Forelimb muscle (tissue), 1 donor: ENCODE results near the gene KCNAB1. TPM values are rescaled to one million over a fixed set of nuclear protein-coding genes. Genes with fewer than 3 reads are reported as not detected.
"Not testable (repeated sequence)": the region's sequence is repeated elsewhere in the genome, so short reads cannot be mapped to it uniquely, and the experiment has no call there.

Source experiments
- DNase-seq: peaks from one replicate; pipeline ENCODE4 v3.0.0-alpha.2; 2013; ENCODE audit warnings: low read depth
- polyA plus RNA-seq: library from polyadenylated mRNA; unstranded; fragments of 120-200 nt; gene quantifications from one replicate; pipeline ENCODE4 v1.2.1, GENCODE V29; 2013; ENCODE audit not compliant: insufficient read length

KCNAB1 gene
- 4.3 TPM for polyA plus RNA-seq

DNA sequence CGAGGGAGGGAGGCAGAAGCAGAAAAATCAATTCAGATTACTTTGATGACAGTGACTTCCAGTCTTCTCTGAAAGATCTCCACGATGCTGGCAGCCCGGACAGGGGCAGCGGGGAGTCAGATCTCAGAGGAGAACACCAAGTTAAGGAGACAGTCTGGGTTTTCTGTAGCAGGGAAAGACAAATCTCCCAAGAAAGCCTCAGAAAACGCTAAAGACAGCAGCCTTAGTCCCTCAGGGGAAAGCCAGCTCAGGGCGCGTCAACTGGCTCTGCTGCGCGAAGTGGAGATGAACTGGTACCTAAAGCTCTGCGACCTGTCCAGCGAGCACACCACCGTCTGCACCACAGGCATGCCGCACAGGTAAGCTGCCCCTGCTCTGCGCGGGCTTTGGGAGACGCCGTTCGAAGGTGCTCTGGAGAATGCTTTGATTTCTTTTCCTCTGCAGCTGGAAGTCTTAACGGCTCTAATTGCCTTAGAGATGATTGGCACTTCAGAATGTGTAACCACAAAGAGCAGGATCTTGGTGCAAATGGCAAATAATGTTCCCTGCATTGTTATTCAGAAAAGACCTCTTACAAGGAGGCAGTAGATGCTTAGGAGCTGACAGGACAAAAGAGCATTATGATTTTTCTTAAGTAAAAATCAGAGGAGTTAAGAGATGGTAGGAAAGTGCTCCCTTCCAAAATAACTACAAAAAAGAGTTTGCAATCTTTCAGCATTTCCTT lies at the start of gene KCNAB1:
TSS of gene KCNAB1 (plus strand) at position 51 of the 724 bp plus-strand sequence.
- no peak for DNase-seq

DNA sequence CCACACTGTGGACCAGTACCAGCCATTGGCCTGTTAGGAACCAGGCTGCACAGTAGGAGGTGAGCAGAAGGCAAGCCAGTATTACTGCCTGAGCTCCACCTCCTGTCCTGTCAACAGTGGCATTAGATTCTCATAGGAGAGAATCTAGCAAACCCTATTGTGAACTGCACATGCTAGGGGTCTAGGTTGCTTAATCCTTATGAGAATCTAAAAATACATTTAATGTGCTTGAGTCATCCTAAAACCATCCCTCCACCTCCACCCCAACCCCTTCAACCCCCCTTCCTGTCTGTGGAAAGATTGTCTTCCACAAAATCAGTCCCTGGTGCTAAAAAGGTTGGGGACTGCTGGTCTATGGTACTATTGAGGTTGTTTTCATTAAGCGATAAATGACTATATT lies 49.3 kb upstream of the KCNAB1 start:
- DNase-seq: no peak

DNA sequence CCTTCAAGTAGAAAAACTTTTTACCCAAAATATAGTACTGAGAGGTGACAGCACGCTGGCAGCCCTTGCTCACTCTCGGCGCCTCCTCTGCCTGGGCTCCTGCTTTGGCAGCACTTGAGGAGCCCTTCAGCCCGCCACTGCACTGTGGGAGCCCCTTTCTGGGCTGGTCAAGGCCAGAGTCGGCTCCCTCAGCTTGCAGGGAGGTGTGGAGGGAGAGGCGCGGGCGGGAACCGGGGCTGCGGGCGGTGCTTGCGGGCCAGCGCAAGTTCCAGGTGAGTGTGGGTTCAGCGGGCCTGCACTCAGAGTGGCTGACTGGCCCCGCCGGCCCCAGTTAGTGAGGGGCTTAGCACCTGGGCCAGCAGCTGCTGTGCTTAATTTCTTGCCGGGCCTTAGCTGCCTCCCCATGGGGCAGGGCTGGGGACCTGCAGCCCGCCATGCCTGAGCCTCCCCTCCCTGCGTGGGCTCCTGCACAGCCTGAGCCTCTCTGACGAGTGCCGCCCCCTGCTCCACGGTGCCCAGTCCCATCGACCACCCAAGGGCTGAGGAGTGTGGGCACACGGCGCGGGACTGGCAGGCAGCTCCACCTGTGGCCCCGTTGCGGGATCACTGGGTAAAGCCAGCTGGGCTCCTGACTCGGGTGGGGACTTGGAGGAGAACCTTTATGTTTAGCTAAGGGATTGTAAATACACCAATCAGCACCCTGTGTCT lies 47.3 kb upstream of the KCNAB1 start:
- DNase-seq: not testable (repeated sequence)

DNA sequence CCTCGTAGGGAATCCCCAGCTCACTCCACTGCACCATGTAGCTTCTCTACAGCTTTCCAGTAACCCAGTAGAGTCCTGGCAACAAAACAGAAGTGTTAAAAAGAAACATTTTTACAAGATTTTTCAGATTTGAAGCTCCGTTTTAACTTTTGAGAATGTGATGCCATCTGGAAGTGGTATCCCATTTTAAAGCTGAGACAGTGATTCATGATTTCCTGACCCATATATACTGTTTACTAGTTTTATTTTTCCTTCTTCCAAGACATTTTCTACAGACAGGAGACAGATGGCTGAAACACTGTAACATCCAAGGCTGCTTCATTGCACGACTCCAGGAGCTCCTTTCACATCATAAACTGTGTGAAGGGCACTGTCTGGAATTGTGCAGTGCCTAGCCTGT lies 30.3 kb upstream of the KCNAB1 start:
- DNase-seq: no peak

DNA sequence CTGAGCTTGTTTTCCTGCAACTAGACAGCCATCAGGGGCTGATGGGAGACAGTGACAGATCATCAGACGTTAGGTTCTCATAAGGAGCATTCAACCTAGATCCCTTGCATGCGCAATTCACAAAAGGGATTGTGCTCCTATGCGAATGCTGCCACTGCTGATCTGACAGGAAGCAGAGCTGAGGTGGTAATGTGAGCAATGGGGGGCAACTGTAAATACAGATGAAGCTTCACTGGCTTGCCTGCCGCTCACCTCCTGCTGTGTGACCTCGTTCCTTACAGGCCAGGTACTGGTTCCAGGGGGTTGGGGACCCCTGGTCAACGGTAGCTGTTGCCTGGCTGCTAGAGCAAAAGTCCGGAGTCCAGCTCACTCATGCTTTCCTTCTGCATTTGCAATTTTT lies 26.4 kb upstream of the KCNAB1 start:
- no peak for DNase-seq

DNA sequence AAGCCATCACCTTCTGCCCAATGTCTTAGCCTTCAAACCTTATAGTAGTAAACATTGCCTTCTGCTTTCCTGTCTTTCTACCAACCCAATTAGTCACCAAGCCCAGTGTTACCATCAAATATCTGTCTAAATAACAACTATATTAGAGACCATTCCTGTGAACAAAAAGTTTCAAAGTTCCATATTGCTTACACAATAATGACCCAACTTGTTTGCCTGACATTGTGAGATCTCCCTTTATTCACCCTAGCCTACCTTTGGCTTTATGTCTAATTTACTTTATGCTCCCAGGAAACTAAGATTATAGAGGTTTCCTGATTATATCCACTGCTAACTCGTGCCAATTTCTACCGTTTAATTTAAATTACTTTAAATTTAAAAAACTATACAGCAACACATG lies 26.0 kb upstream of the KCNAB1 start:
- no peak for DNase-seq

DNA sequence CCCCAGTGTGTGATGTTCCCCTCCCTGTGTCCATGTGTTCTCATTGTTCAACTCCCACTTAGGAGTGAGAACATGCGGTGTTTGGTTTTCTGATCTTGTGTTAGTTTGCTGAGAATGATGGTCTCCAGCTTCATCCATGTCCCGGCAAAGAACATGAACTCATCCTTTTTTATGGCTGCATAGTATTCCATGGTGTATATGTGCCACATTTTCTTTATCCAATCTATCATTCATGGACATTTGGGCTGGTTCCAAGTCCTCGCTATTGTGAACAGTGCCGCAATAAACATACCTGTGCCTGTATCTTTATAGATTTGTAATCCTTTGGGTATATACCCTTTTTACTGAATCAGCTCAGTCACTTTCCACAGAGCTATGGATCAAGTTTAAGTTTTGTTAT lies 24.7 kb upstream of the KCNAB1 start:
- not testable (repeated sequence) for DNase-seq

- no peak for DNase-seq
Measured at GRCh38 chr3:156098437-156099035, 21.8 kb upstream of the KCNAB1 start.

GRCh38 chr3:156099348-156099747 lies 21.0 kb upstream of the KCNAB1 start:
- not testable (repeated sequence) for DNase-seq

GRCh38 chr3:156099984-156100383 lies 20.4 kb upstream of the KCNAB1 start:
- DNase-seq: not testable (repeated sequence)

GRCh38 chr3:156102267-156102931 lies 18.0 kb upstream of the KCNAB1 start:
- DNase-seq: no peak

- no peak for DNase-seq
Measured at GRCh38 chr3:156106721-156107373, 13.5 kb upstream of the KCNAB1 start.

GRCh38 chr3:156107504-156107903 lies 12.9 kb upstream of the KCNAB1 start:
- DNase-seq: no peak

DNA sequence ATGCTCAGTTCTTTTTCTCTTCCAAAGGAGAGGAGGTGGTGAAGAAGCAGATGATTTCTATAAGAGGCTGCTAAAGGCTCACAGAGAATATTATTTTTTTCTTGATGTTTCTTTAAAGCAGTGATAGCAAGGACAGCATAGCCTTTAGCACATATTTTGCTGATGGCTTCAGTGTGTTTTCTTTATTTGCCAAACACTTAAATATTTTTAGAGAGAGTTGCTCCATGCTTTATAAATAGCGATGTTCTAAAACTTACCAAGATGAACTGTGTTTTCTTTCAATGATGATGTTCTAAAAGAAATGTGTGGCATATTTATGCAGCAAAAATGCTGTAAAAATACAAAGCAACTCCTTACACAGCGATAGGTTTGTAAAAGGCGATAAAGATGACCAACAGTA lies 11.8 kb upstream of the KCNAB1 start:
- no peak for DNase-seq

- DNase-seq: no peak
Measured at GRCh38 chr3:156109989-156110388, 10.4 kb upstream of the KCNAB1 start.

- DNase-seq: no peak
Measured at GRCh38 chr3:156126467-156126866, 6.1 kb downstream of the KCNAB1 start.

DNA sequence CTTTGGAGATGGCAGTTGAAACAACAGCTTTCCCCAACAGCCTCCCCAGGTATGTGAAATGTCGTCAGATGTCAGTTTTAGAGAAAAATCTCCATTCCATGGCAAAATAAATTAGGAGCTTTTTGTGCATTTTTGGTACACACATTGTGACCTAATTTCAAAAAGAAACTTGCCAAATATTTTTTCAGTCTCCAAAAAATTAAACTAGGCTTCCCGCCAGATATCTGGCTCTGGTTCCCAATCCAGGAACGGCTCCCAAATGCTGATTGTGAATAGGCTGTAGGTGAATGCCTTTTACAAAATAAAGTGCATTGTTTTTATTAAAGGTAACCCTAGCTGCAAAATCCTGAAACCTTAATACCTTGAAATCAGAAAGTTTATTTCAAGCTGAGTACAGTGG lies 10.9 kb downstream of the KCNAB1 start:
- no peak for DNase-seq

DNA sequence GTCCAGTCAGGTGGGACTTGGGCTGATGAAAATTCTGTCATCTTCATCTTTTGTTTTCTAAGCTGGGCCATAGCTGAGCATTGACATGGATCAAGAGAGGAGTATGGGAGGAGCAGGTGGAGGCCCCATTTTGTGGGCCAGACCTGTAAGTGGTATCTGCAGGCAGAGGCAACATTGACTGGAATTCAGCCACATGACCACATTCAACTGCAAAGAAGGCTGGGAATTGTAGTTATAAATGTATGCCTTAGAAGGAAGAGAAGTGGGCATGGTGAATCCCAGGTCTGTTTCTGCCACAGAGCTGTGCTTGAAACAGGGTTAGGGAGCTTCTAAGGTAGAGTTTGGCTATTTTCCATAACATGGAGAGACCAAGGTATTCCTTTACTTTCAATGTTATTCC lies 11.4 kb downstream of the KCNAB1 start:
- no peak for DNase-seq

DNA sequence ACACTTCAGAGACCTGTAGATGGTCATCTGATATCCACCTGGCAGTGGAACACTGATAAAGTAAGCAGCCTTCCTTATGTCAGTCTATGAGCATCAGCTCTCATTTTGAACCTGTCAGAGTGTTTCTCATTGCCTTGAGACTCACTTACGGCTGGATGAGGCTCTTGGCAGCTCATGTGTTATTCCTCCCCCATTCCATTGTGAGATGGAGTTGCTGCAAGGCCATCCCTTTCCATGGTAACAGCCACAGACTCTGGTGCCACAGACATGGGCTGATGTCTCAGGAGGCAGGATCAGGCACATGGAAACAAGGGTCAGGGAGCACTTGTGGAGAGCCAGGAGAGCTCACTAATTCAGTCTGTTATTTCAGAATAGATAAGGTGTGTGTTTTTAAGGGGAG lies 11.9 kb downstream of the KCNAB1 start:
- DNase-seq: no peak

GRCh38 chr3:156133076-156133475 lies 12.7 kb downstream of the KCNAB1 start:
- no peak for DNase-seq

DNA sequence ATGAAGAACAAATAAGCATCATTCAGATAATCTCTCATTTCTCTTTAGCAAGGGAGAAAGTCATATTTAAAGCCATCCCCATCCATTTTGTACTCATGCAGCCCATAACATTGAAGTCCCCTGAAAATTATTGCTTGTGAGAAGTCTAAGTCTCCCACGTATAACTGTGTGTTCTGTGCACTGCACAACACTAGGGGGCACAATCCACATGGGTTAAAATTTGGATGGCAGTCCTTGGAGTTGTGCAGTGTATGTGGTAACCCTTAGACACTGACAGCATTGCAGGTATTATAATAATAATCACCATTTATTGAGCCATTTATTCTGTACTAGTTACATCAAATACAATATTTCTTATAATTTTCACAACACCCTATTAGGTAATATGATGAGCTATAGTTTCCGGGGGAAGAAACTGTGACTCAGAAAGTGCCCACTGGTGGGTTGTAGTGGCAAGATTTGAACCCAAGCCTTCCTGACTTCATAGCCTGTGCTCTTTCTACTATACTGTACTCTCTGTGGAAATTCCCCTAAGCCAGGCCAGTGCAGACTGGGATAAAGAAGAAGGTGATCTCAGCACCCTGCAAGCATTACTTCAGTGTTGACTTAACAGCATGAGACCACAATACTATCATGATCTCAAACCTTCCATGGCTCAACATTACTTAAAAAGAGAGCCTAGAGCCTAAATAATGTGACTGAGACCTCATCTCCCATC lies 15.7 kb downstream of the KCNAB1 start:
- DNase-seq: no peak
